ENCODE measurements around the gene PRMT1.

PRMT1 gene

GRCh38 chr19:49730166-49730565 lies 53.1 kb downstream of the PRMT1 start:
- no peak for DNase-seq
